HG03025 (cell line): ENCODE data around the gene SEC22A.

Experiments
- ATAC-seq: cut with Tn5 transposase; IDR thresholded peaks from one replicate; pipeline ENCODE4 v1.9.1; 2021; ENCODE audit warnings: mild to moderate bottlenecking, moderate library complexity; ENCODE audit not compliant: unreplicated experiment, low FRiP score

Gene SEC22A

DNA sequence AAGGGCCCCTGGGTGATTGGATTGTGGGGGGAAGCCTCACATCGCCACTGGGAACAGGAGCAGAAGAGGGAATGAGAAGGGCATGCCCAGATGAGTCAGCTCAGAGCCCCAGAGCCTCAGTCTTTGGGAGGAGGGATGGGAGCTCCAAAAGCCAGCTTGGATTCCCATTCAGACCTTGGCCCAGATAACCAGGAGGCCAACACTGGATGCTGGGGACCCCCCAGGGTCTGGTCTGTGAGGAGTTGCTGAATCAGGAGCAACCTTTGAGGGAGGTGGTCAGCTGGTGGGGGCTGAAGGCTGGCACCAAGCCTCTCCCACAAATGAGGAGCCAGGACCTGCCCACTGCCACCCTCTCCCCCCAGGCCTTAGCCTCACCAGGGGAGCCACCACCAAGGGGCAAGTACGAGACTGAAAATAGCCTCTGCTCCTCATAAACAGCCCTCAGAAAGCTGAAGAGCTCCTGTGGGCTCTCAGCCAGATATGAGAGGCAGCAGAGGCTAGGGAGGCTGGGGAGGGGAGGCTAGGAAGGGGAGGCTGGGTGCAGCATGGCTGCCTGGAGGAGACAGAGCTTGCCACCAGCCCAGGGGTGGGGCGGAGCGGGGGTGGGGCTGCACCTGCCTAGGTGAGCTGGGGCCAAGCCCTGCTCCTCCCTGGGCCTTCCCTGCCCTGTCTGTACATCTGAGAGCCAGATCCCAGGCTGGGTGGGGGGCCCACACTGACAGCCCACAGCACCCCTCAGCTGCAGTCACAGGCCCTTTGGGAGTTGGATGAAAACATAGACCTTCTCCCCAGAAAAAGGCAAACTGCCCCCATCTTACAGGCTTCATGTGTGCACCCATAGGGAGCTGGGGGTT, 99.8 kb downstream of the SEC22A start:
- no peak for ATAC-seq

GRCh38 chr3:123302961-123303360, 101.2 kb downstream of the SEC22A start:
- no peak for ATAC-seq

DNA sequence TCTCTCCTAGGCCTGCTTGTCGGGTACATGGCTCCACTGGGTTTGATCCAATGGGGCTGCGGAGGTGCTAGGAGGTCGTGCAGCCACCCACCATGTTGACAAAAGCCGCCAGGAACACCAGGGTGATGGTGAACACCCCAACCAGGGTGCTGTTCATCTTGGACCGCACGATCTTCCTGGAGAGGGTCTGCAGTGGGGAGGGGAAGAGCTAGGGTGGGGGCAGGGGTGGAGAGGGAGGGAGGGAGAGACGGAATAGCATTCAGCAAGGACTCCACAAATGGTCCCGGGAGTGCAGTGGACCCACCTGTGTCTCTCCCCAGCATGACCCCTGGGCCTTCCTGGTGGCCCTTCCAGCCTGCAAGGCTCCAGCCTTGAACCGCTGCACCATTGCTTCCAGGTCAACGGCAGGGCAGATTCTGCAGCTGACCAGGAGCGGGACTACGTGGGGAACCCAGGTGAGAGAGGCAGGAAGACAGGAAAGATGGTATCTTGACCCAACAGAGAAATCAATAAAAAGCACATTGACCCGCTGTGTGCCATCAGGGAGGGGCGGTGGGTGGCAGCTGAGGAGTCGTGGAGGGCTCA, 102.3 kb downstream of the SEC22A start:
- ATAC-seq: no peak

GRCh38 chr3:123305192-123305591, 103.4 kb downstream of the SEC22A start:
- ATAC-seq: no peak

DNA sequence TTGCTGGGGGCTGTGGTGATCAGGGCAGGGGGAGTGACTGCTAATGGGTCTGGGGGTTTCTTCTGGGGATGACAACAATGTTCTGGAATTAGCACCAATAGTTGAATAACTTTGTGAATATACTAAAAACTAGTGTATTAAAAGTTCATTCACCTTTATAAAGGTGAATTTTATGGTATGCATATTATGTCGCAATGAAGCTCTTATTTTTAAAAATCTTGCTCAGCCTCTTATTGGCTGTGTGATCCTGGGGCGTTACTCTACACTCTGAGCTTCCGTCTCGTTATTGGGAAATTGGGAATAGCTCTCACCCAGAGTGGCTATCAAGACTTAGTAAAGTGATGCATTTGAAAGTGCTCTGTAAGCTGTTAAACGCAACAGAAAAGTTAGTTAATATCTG, 105.3 kb downstream of the SEC22A start:
- no peak for ATAC-seq

DNA sequence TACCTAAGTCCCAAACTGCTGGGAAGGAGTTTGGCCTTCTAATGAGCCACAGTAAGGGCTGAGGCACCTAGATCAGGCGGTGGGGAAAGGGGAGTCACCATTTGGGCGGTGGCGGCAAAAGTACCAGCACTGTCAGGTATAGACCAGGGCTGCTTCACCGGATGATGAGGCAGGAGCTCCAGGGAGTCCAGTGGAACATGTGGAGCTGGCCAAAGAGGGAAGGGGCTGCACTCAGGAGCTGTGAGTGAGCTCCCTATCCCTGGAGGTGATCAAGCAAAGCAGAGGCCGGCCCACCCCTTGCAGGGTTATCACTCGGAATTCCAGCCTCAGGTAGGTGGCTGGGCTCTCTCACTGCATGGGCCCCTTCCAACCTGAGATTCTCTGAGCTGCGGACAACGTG, 108.4 kb downstream of the SEC22A start:
- ATAC-seq: no peak

- no peak for ATAC-seq
Observed at GRCh38 chr3:123310741-123311140, 109.0 kb downstream of the SEC22A start.

DNA sequence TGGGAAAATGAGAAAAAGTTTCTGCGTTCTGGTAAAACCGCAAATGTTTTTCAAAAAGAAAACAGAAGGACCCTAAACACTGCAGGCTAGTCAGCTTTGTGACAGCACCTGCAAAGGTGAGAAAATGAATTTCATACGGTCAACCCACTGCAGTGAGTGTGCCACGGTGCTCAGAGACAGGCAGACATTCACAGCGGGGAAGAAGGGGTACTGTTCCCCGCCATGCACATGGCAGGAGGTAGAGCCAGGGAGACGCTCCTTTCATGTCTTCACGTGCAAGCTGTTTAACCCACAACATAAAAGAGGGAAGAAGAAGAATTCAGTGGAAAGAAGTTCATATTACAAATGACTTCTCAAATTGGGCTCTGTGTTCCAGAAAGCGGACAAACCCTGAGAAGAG, 109.5 kb downstream of the SEC22A start:
- ATAC-seq: no peak

DNA sequence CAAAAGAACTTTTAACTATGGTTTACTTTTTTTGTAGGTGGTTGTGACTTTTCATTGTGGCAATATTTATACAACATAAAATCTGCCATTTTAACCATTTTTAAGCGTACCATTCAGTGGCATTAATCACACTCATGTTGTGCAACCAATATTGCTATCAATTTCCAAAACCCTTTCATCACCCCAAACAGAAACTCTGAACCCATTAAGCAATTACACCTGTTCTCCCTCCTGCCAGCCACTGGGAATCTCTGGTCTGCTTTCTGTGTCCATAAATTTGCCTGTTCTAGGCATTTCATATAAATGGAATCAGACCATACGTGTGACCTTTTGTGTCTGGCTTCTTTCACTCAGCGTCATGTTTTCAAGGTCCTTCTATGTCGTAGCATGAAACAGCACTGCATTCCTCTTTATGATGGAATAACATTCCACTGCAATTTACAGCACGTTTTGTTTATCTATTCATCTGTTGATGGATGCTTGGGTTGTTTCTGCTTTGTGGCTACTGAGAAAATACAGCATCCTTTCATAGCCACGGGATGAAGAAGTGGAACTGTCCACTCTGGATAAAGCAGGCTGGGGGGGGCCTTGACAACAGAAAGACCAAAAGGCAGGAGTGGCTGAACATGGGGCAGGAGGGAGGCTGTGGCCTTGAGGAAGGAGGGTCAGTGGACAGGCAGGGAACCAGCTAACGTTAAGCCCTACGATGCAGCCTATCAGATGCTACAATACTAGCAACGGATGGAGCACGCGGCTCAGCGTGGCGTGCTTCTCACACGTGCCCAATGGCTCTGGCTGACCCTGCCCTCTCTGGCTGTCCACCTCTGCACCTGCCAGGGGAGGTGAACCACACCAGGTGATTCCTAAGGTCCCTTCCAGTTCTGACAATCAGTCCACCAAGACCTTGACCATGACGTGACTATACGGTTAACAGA, 110.9 kb downstream of the SEC22A start:
- no peak for ATAC-seq

DNA sequence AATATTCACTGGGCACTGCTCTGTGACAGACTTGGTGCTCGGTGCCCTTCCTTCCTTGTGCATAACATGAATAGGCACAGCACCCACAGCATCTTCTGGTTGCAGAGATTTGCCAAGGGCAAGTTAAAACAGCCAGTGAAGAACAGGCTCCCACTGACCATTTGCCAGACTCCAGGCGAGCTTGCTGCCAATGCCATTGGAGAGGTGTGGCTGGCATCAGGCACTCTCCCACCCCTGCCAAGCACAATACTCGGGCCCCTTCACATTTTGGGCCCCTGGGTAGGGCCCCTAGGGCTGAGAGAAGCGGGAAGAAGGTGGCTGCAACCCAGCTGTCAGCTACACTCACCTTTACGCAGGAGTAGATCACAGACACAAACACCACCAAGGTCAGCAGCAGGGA, 112.1 kb downstream of the SEC22A start:
- ATAC-seq: no peak

DNA sequence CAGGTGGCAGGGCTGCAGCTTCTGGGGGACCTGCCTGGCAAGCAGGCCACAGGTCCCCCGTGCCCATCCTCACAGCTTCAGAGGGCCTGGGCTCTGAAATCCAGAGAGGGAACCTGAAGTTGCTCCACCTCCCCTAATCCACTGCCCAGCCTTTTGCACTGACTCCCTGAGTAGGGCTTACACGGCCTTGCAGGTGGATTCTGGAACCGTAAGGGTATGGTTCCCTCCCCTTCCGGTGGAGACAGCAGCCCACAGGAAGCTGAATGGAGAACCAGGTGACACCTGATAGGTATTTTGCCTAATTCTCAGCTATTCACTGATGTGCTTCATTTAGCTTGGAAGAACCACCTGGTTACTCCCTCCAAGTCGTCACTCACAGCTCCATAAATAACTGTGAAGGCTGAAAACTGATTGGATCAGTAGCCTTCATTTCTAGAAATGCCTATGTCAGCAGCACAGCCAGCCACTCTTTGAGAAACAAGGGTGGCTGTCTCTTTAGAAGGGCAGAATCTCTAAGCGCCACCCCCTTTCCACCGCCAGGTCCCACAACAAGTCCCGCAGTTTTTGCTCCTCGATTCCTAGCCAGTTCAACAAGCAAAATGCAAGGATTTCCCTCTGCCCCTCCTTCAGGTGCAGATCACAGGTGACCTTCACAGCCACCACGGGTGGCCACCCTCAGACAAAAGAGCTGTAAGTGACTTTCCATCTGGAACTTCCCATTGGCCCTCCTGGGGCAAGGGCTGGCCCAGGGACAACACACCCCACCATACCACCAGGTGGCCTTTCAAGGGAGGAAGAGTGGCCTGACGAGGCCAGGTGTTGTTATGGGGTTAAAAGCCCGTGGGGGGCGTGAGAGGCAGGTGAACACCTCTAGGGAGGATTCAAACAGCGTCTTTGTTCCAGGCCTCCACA, 112.9 kb downstream of the SEC22A start:
- no peak for ATAC-seq

DNA sequence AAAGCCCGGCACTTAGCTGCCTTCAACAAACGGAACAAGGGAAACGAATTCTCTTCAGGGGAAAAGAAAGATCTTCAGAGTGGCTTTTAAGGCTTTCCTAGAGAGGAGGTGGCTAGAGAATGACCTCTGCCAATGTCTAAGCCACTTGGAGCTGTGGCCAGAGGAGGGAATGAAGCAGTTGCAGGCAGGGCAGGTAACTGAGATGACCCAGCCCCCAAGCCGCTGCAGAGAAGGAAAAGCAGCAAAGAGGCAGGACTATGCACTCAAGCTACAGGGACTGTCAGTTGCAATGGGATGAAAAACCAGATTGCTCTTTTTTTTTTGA, 113.5 kb downstream of the SEC22A start:
- no peak for ATAC-seq

- no peak for ATAC-seq
Observed at GRCh38 chr3:123317716-123318115, 116.0 kb downstream of the SEC22A start.

- ATAC-seq: no peak
Observed at GRCh38 chr3:123318374-123318773, 116.6 kb downstream of the SEC22A start.

DNA sequence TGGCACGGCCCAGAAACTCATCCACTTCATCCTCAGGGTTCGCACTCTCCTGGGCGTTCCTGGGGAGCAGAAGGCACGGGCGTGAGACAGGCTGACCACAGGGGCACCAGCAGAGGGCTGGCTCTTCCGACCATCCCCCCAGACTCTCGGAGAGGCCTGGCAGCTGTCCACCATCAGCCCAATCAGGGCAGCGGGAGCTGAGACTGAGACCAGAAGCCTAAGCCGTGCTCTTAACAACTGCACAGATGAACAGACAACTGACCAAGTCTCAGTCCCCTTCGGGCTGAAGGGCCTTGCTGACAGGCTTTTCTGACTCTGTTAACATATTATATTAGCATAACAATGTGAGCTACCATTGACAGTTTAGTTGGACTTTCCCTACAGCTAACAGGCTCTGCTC, 118.0 kb downstream of the SEC22A start:
- ATAC-seq: no peak

DNA sequence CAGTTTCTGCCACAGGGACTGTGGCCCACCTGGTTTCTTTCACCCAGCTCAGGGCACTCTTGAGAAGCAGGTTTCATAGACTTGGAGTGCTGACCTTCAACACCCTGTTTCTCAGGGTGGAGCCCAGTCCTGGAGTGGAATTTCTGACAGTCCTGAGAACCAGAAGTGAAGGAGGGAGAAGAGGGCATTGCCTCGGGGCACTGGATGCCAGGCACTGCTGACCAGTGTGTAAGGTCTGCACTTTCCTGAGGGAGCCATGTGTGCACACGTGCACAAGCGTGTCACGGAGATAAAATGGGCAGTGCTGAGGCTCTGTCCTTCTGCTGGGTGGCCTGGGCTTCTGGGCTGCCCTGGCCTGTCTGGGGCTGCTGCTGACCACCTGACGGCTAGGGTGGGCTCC, 118.5 kb downstream of the SEC22A start:
- no peak for ATAC-seq

DNA sequence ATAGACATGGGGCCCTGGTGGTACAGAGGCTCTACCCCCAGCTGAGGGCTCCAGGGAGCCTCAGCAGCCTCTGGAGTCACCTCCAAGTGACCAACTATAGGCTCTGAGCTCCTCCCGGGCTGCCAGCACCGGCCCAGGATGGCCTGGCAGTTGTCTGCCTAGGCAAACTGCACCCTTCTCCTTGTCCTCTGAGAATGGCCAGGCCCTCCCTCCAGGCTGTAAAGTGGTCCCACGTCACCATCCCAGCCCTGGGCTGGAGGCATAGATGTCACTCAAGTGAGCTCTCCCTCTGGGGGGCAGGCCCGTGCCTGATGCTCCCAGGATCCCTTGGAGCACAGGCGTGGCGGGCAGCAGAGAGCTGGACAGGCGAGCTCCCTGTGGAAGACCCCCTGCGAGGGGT, 120.1 kb downstream of the SEC22A start:
- no peak for ATAC-seq

- no peak for ATAC-seq
Observed at GRCh38 chr3:123322866-123323265, 121.1 kb downstream of the SEC22A start.
